A549 (cell line): Measurements from ENCODE around the gene CHPT1. TPM values are rescaled to one million over a fixed set of nuclear protein-coding genes. Genes with fewer than 3 reads are reported as not detected.
"Not testable (repeated sequence)": the region's sequence is repeated elsewhere in the genome, so short reads cannot be mapped to it uniquely, and the experiment has no call there.

Source experiments
- ATAC-seq, 2 experiments: fragments of 200-7000 bp in 1 of 2; fragments of >200 bp in 1 of 2; cut with Nextera tagmentation in 1 of 2; cut with Tn5 transposase in 1 of 2; 3 replicates each; pipeline versions ENCODE4 v1.8.0 to v1.9.1; 2018 to 2020; ENCODE audit warnings: mild to moderate bottlenecking in 1 of 2, moderate library complexity in 1 of 2
- CTCF ChIA-PET: fragments of 300-600 bp; sonication (Branson Sonifier 250); formaldehyde crosslinking; extraction: SDS; loops from one replicate; lab custom pipeline; 2021; ENCODE audit warnings: antibody characterized with exemption, inconsistent platforms; lab: Yijun Ruan, JAX
- POLR2A ChIA-PET: fragments of 350-600 bp; formaldehyde crosslinking; extraction: SDS; loops from one replicate; lab custom pipeline; 2021; ENCODE audit warnings: antibody characterized with exemption, inconsistent platforms; lab: Yijun Ruan, JAX
- DNase-seq, 2 experiments: peaks; one replicate each; pipeline versions ENCODE4 v3.0.0 to v3.0.0-alpha.2; 2011 to 2016; ENCODE audit warnings: low read depth in 1 of 2, low spot score in 1 of 2
- FAIRE-seq: peaks from 2 replicates; lab custom pipeline; 2011; peaks lifted over from hg19 to GRCh38; lab: Jason Lieb, UNC
- H3K27ac ChIP-seq, 2 experiments: fragments of >200 bp; sonication (Bioruptor Twin); formaldehyde crosslinking; 3 replicates each; pipeline ENCODE4 v1.5.1; 2016 to 2017
- H3K4me1 ChIP-seq: fragments of >200 bp; sonication (Bioruptor Twin); formaldehyde crosslinking; 3 replicates; pipeline ENCODE4 v1.6.1; 2016
- H3K4me2 ChIP-seq: fragments of >200 bp; sonication (Bioruptor Twin); formaldehyde crosslinking; 3 replicates; pipeline ENCODE4 v1.6.1; 2016
- H3K4me3 ChIP-seq: fragments of >200 bp; sonication (Bioruptor Twin); formaldehyde crosslinking; 3 replicates; pipeline ENCODE4 v1.5.1; 2016
- H3K9me3 ChIP-seq: fragments of >200 bp; sonication (Bioruptor Twin); formaldehyde crosslinking; 3 replicates; pipeline ENCODE4 v1.6.1; 2016
- ATOH8 ChIP-seq: fragments of 250-450 bp; sonication (Bioruptor Pico); IDR thresholded peaks from 2 replicates; pipeline ENCODE4 v1.5.0; 2020; ENCODE audit warnings: low read depth, mild to moderate bottlenecking, moderate library complexity
- BHLHE40 ChIP-seq: IDR thresholded peaks from 2 replicates; pipeline ENCODE4 v1.6.1; 2012; ENCODE audit warnings: low read depth, low read length, inconsistent platforms
- E2F6 ChIP-seq: IDR thresholded peaks from 2 replicates; pipeline ENCODE4 v1.6.1; 2012; ENCODE audit warnings: low read depth, borderline replicate concordance
- EHF ChIP-seq: fragments of 250-450 bp; sonication (Bioruptor Pico); IDR thresholded peaks from 2 replicates; pipeline ENCODE4 v1.5.0; 2020; ENCODE audit warnings: mild to moderate bottlenecking
- FOSB ChIP-seq: fragments of 250-450 bp; sonication (Bioruptor Pico); IDR thresholded peaks from 2 replicates; pipeline ENCODE4 v1.5.0; 2020; ENCODE audit warnings: mild to moderate bottlenecking, moderate library complexity
- HDAC2 ChIP-seq: fragments of 200-600 bp; sonication (generic); IDR thresholded peaks from 2 replicates; pipeline ENCODE4 v1.6.1; 2016
- HES2 ChIP-seq: fragments of >200 bp; sonication (Bioruptor Twin); formaldehyde crosslinking; IDR thresholded peaks from 2 replicates; pipeline ENCODE4 v1.6.1; 2016
- HEYL ChIP-seq: fragments of 250-450 bp; sonication (Bioruptor Pico); IDR thresholded peaks from 2 replicates; pipeline ENCODE4 v1.8.0; 2021; ENCODE audit warnings: mild to moderate bottlenecking, moderate library complexity
- HOXB5 ChIP-seq: fragments of 250-450 bp; sonication (Bioruptor Pico); IDR thresholded peaks from 2 replicates; pipeline ENCODE4 v1.5.0; 2020; ENCODE audit warnings: mild to moderate bottlenecking, moderate library complexity
- JUNB ChIP-seq: fragments of >200 bp; sonication (Bioruptor Twin); formaldehyde crosslinking; IDR thresholded peaks from 2 replicates; pipeline ENCODE4 v1.6.1; 2016
- MAX ChIP-seq: IDR thresholded peaks from 2 replicates; pipeline ENCODE4 v1.6.1; 2012
- MAZ ChIP-seq: fragments of 150-350 bp; IDR thresholded peaks from 2 replicates; pipeline ENCODE4 v1.6.1; 2014; ENCODE audit warnings: antibody characterized with exemption, low read depth, low read length, borderline replicate concordance
- PHF8 ChIP-seq: fragments of 200-600 bp; sonication (generic); IDR thresholded peaks from 2 replicates; pipeline ENCODE4 v1.6.1; 2016; ENCODE audit warnings: low read depth, mild to moderate bottlenecking, antibody characterized with exemption, moderate library complexity, borderline replicate concordance
- RAD21 ChIP-seq, 2 experiments: fragments of >200 bp in 1 of 2; sonication (Bioruptor Twin) in 1 of 2; formaldehyde crosslinking in 1 of 2; IDR thresholded peaks in 1 of 2; conservative IDR thresholded peaks in 1 of 2; 2 replicates in 1 of 2; 3 replicates in 1 of 2; pipeline ENCODE4 v1.6.1; 2012 to 2018; ENCODE audit warnings: inconsistent platforms in 1 of 2
- RARB ChIP-seq: fragments of 250-450 bp; sonication (Bioruptor Pico); IDR thresholded peaks from 2 replicates; pipeline ENCODE4 v1.8.0; 2021; ENCODE audit warnings: mild to moderate bottlenecking, moderate library complexity
- RFX5 ChIP-seq: fragments of 450-650 bp; IDR thresholded peaks from 2 replicates; pipeline ENCODE4 v1.7.1; 2014; ENCODE audit warnings: antibody characterized with exemption, mild to moderate bottlenecking, moderate library complexity
- SMC3 ChIP-seq: fragments of >200 bp; sonication (Bioruptor Twin); formaldehyde crosslinking; IDR thresholded peaks from 3 replicates; pipeline ENCODE4 v1.6.1; 2018; ENCODE audit warnings: inconsistent platforms
- ZNF302 ChIP-seq: fragments of 250-450 bp; sonication (Bioruptor Pico); IDR thresholded peaks from 2 replicates; pipeline ENCODE4 v1.9.0; 2021; ENCODE audit warnings: inconsistent platforms, mild to moderate bottlenecking, moderate library complexity
- WGBS: methylation state at CpG from one replicate; pipeline ENCODE4 v1.1.6; 2017; ENCODE audit errors: missing lambda C conversion rate; 5-methylcytosine and 5-hydroxymethylcytosine counted together
- polyA plus RNA-seq, 4 experiments: library from polyadenylated mRNA; depleted of rRNA in 3 of 4; stranded (reverse); fragments of >200 nt; fragmentation: RNase III in 1 of 4; extraction: RNeasy Plus Mini Kit Qiagen cat#74134 plus additional on column Dnase treatment in 1 of 4; gene quantifications; 2 replicates in 3 of 4; 3 replicates in 1 of 4; pipeline ENCODE4 v1.2.3, GENCODE V29; 2011 to 2017
- TF ChIP-seq, protein P1 (sequence below): fragments of >200 bp; sonication (Bioruptor Twin); formaldehyde crosslinking; IDR thresholded peaks from 3 replicates; pipeline ENCODE4 v1.5.1; 2016
- TF ChIP-seq, protein P2 (sequence below): fragments of 450-650 bp; IDR thresholded peaks from 2 replicates; pipeline ENCODE4 v1.6.1; 2014; ENCODE audit warnings: antibody characterized with exemption

CHPT1 gene
- polyA plus RNA-seq, 2 of the 4 experiments (the other 2 are of a cell fraction): 52.0 to 102 TPM

DNA sequence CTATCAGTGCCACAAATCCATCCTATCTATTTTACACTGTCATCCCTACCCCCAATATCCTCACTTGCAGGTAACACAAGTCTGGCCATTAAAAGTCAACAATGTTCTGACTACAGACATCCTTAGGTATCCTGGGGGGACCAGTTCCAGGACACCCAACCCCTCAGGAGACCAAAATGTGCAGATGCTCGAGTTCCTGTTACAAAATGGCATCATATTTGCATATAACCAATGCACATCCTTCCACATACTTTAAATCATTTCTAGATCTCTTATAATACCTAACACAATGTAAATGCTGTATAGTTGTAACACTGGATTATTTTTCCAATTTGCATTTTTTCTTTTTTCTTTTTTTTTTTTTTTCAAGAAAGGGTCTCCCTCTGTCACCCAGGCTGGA, 34.9 kb downstream of the CHPT1 start:
- no peak for DNase-seq
- Histone ChIP-seq H3K4me1 (no peaks in the 10 kb centered on the region), H3K4me3 (no peak overlapping the region), H3K4me2 (no peak overlapping the region)
- CTCF ChIA-PET: interaction anchor here (1.1 to 1.5 kb wide), 2 partner anchors 12 to 27 kb away, joined by 3 to 4 read pairs; no protein-coding TSS in a partner anchor
- no peak for TF ChIP-seq MAX
- TF ChIP-seq E2F6: no peak
- TF ChIP-seq PHF8: no peak
- no peak for TF ChIP-seq RARB (CRISPR knock-in tag)
- TF ChIP-seq HES2: no peak
- TF ChIP-seq, all 56 proteins: peak for 0
- FAIRE-seq (no peak), ATAC-seq (no peak)
- 89% methylated on average over 1 of the region's 1 CpG for WGBS
- no peak overlapping the region for H3K27ac ChIP-seq
- POLR2A ChIA-PET: no interaction called here
- no peaks in the 10 kb centered on the region for H3K9me3 ChIP-seq

DNA sequence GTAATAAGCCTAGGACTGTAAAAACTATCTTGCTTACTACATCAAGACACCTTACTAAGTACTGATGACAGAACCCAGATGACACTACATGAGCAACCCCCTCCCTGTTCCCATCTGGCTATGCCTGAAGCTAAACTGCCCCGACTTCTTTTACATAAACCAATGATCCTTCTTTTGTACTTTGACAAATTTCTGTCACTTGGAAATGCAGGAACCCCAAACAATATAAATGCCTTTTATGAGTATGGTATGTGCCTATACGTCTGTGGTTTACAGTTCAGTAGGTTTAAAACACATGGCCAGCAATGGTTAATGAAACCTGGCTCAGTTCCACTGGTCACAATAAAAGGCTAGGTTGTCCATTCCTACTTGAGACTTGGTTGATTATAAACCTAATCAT, 35.7 kb downstream of the CHPT1 start:
- ChIA-PET POLR2A (no interaction called here), CTCF (interaction anchor here (1.1 to 1.5 kb wide), 2 partner anchors 11 to 26 kb away, joined by 3 to 4 read pairs; no protein-coding TSS in a partner anchor)
- Histone ChIP-seq H3K27ac (no peak overlapping the region), H3K4me3 (no peak overlapping the region), H3K4me2 (no peak overlapping the region), H3K4me1 (no peaks in the 10 kb centered on the region), H3K9me3 (no peaks in the 10 kb centered on the region)
- FAIRE-seq (no peak), ATAC-seq (no peak), DNase-seq (no peak)
- 87% methylated on average over 2 of the region's 2 CpGs for WGBS
- TF ChIP-seq RFX5: no peak
- TF ChIP-seq SMC3: no peak
- no peak for TF ChIP-seq FOSB (CRISPR knock-in tag)
- TF ChIP-seq MAZ: no peak
- TF ChIP-seq PHF8: no peak
- TF ChIP-seq, protein P1, sequence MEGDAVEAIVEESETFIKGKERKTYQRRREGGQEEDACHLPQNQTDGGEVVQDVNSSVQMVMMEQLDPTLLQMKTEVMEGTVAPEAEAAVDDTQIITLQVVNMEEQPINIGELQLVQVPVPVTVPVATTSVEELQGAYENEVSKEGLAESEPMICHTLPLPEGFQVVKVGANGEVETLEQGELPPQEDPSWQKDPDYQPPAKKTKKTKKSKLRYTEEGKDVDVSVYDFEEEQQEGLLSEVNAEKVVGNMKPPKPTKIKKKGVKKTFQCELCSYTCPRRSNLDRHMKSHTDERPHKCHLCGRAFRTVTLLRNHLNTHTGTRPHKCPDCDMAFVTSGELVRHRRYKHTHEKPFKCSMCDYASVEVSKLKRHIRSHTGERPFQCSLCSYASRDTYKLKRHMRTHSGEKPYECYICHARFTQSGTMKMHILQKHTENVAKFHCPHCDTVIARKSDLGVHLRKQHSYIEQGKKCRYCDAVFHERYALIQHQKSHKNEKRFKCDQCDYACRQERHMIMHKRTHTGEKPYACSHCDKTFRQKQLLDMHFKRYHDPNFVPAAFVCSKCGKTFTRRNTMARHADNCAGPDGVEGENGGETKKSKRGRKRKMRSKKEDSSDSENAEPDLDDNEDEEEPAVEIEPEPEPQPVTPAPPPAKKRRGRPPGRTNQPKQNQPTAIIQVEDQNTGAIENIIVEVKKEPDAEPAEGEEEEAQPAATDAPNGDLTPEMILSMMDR: no peak
- no peak for TF ChIP-seq HDAC2
- TF ChIP-seq HEYL (CRISPR knock-in tag): no peak
- no peak for TF ChIP-seq MAX
- no peak for TF ChIP-seq JUNB
- no peak for TF ChIP-seq BHLHE40
- TF ChIP-seq EHF (CRISPR knock-in tag): no peak
- TF ChIP-seq, protein P2, sequence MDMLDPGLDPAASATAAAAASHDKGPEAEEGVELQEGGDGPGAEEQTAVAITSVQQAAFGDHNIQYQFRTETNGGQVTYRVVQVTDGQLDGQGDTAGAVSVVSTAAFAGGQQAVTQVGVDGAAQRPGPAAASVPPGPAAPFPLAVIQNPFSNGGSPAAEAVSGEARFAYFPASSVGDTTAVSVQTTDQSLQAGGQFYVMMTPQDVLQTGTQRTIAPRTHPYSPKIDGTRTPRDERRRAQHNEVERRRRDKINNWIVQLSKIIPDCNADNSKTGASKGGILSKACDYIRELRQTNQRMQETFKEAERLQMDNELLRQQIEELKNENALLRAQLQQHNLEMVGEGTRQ: no peak
- TF ChIP-seq RAD21 (conservative IDR thresholded peaks at IDR 0.05 in 1 of 2, IDR thresholded peaks at IDR 0.05 in 1 of 2): no peak
- no peak for TF ChIP-seq ATOH8 (CRISPR knock-in tag)
- no peak for TF ChIP-seq ZNF302 (CRISPR knock-in tag)
- TF ChIP-seq HOXB5 (CRISPR knock-in tag): no peak

DNA sequence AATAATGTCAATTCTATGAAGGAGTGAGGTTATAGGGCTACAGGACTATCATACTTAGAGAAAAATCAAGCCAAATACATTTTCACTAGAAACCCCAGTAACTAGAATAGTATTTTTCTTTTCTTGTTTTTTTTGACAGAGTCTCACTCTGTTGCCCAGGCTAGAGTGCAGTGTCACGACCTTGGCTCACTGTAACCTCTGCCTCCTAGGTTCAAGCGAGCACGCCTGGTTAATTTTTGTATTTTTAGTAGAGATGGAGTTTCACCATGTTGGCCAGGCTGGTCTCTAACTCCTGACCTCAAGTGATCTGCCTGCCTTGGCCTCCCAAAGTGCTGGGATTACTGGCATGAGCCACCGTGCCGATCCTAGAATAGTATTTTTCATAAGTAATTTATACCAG, 37.0 kb downstream of the CHPT1 start:
- FAIRE-seq, H3K4me2 ChIP-seq, CTCF ChIA-PET, H3K9me3 ChIP-seq, H3K4me1 ChIP-seq, H3K4me3 ChIP-seq, ATAC-seq, DNase-seq, POLR2A ChIA-PET, H3K27ac ChIP-seq: not testable (repeated sequence)
- WGBS: 90% methylated on average over 5 of the region's 5 CpGs
